NCI-H1930 (cell line): ENCODE data around the gene DCC.

Experiments used
- DNase-seq, 2 experiments: peaks; one replicate each; lab custom pipeline; 2025; lab: John Stamatoyannopoulos, UW

Gene DCC

GRCh38 chr18:53219853-53220252 lies 879.9 kb downstream of the DCC start:
- DNase-seq = no peak

- no peak for DNase-seq
These were observed 884.3 kb downstream of the DCC start for GRCh38 chr18:53224128-53224778.

GRCh38 chr18:53225567-53226325 lies 885.7 kb downstream of the DCC start:
- no peak for DNase-seq

GRCh38 chr18:53234610-53235009 lies 894.6 kb downstream of the DCC start:
- peak in 1 of 2 experiments; percentile 63 for DNase-seq

GRCh38 chr18:53241161-53241560 lies 901.2 kb downstream of the DCC start:
- no peak for DNase-seq

GRCh38 chr18:53253789-53254188 lies 913.8 kb downstream of the DCC start:
- DNase-seq = peak; percentile 28 to 58

- DNase-seq = no peak
These were observed 914.3 kb downstream of the DCC start for GRCh38 chr18:53254265-53254664.

GRCh38 chr18:53261241-53261640 lies 921.2 kb downstream of the DCC start:
- no peak for DNase-seq

- DNase-seq = no peak
These were observed 926.9 kb downstream of the DCC start for GRCh38 chr18:53266850-53267249.

- DNase-seq = no peak
These were observed 928.5 kb downstream of the DCC start for GRCh38 chr18:53268455-53268854.

GRCh38 chr18:53281406-53281805 lies 941.4 kb downstream of the DCC start:
- DNase-seq = no peak

- no peak for DNase-seq
These were observed 943.7 kb downstream of the DCC start for GRCh38 chr18:53283708-53284107.

GRCh38 chr18:53305461-53305860 lies 965.5 kb downstream of the DCC start:
- no peak for DNase-seq

- no peak for DNase-seq
These were observed 979.6 kb downstream of the DCC start for GRCh38 chr18:53319628-53320027.

- no peak for DNase-seq
These were observed 982.2 kb downstream of the DCC start for GRCh38 chr18:53322163-53322562.

- no peak for DNase-seq
These were observed 984.4 kb downstream of the DCC start for GRCh38 chr18:53324353-53324752.

GRCh38 chr18:53360501-53361443 lies 1020.8 kb downstream of the DCC start:
- DNase-seq = no peak

- no peak for DNase-seq
These were observed 1035.6 kb downstream of the DCC start for GRCh38 chr18:53375621-53376020.

GRCh38 chr18:53380063-53380639 lies 1040.2 kb downstream of the DCC start:
- peak in 1 of 2 experiments; percentile 24 for DNase-seq

- DNase-seq = no peak
These were observed 1042.9 kb downstream of the DCC start for GRCh38 chr18:53382870-53383269.

GRCh38 chr18:53385889-53386288 lies 1045.9 kb downstream of the DCC start:
- DNase-seq = no peak

GRCh38 chr18:53387581-53387980 lies 1047.6 kb downstream of the DCC start:
- no peak for DNase-seq
